Measurements from ENCODE around the gene CALCR.
"Not testable (repeated sequence)": the region's sequence is repeated elsewhere in the genome, so short reads cannot be mapped to it uniquely, and the experiment has no call there.

CALCR gene

GRCh38 chr7:93559639-93560491, 14.7 kb downstream of the CALCR start:
- no peak for DNase-seq

DNA sequence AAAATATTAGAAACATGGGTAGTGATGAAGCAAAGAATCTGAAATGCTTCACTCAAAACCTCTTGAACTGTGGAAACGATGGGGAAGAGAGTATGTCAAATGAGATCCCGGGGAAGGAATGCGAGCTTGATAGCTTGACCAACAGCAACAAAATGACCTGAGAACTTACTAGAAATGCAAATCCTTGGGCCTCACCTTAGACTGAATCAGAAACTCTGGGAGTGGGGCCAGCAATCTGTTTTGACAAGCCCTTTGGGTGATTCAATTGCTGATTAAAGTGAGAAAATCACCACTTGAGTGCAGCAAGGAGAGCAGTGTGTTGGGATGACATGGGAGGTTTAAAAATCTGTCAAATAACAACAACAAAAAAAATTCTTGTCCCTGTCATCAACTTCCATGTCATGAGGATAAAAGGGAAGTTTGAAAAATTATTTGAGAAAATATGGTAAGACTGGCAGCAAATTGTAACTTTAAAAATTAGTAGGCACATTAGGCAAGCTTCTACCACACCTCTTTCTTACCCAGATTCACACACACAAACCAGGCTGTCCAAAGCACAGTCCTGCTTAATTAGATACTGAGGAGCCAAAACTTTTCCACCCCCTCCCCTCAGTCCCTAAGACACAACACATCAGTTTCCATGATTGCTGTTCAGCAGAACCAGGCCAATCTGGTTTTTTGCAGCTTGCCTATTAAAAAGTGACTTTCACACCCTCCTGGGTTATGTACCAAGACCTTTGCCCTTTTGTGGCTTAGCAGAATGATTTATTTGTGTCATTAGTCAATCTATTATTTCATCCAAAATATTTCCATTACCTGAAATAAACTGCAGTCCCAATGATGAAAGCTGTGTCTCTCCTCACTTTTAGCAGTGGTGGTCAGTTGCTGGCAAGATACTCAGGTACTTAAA, 15.6 kb downstream of the CALCR start:
- no peak for DNase-seq

GRCh38 chr7:93551931-93552330, 22.6 kb downstream of the CALCR start:
- DNase-seq = no peak

DNA sequence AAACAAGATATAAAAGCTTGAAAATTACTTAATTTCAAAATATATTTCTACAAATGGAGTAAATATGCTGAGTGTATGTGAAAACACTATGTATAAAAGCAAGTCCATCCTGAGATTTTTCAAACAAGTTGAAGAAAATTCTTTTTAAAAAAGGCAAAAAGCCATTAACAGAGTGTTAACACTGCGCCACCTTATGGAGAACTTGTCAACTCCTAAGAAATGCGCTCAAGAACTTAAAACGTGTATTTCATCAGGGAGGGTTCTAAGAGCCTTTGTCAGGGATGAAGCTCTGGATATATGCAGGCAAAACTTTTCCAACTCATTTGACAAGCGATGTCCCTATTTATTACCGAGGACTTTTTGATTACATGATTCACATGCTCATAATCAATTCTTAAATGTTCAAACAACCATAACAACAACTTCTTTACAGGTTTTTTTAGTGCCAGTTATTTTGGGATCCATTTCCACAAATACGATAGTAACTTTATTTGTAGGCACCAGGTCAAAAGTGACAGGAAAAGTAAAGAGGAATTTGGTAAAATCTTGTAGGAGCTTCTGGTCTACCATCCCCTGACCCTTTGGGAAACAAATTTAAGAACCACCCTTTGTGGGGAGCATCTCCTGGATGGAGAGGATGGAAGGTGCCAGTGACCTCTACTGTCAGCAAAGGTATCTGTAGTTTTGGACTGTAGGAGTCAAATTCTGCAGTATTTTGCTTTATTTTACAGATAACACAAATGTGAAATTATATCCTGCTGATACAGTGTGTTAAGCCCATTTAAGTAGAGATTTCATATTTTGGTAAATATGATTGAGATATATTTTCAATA, 23.2 kb downstream of the CALCR start:
- DNase-seq = no peak

GRCh38 chr7:93547716-93548115, 26.8 kb downstream of the CALCR start:
- no peak for DNase-seq

- no peak for DNase-seq
Measured at GRCh38 chr7:93544691-93545090, 29.8 kb downstream of the CALCR start.

- no peak for DNase-seq
Measured at GRCh38 chr7:93538061-93538460, 36.5 kb downstream of the CALCR start.

DNA sequence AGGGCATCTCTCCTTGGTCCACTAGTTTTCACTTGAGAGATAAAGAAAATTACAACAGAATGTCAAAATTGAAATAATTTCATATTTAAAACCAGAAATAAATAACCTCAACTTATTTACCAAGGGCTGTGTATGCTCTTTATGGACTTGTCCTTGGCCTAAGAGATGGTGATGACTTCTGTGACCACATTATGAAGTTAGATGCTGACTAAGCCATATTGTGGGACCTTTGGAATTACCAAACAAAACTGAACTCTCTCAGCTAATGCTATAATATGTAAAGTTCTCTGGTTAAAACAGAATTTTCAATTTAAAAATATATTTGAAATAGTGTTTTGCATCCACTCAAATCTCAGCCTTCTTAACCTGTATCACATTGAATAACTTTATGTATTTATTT, 38.9 kb downstream of the CALCR start:
- no peak for DNase-seq

DNA sequence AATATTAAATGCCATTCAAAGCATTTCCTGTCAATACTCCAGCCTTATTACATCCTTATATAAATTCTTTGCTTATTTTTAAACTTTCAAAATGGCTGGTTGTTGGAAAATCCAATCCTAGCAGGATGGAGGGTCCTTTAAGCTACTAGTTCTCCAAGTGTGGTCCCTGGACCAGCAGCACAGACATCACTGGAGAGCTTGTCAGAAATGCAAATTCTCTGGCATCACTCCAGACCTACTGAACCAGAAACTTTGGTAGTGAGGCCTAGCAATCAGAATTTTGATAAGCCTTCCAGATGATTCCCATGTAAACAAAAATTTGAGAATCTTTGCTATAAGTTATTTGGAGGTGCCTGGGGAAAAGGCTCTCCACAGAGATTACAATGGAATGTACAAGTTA, 43.8 kb downstream of the CALCR start:
- no peak for DNase-seq

DNA sequence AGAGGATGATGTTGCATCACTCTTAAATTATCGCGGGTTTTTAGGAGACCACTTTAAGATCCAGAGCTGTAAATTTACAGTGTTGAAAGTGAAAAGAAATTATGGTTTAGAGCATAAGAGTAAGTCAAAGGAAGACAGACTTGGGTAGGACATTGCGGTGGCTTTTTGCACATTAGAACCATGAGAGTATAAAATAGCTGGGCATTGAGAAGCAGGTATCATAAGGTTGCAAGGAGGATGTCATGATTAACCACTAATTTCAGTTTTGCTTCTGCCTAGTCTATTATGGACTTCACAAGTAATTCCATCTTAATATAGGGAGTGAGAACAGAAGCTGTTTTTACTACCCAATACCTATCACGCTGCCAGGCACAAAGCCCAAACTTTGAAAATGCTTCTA, 57.7 kb downstream of the CALCR start:
- DNase-seq = no peak

DNA sequence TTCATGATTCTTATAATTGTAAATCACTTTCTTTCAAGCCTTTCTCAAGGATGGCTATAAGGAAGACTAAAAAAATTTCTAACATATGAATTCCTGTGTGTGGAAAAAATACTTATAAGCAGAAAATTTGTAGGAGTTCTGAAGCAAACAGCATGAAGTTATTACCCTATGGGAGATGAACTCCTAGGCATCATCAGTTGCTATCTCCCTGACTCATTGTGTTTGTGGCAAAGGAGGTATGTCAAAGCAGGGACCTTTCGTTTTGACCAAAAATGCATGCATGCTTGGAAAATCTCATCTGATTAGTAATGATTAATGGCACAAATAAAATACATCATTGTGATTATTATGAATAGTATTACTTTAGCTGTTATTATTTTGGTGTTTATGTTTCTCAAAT, 59.4 kb downstream of the CALCR start:
- no peak for DNase-seq

- no peak for DNase-seq
Measured at GRCh38 chr7:93509303-93509702, 65.2 kb downstream of the CALCR start.

DNA sequence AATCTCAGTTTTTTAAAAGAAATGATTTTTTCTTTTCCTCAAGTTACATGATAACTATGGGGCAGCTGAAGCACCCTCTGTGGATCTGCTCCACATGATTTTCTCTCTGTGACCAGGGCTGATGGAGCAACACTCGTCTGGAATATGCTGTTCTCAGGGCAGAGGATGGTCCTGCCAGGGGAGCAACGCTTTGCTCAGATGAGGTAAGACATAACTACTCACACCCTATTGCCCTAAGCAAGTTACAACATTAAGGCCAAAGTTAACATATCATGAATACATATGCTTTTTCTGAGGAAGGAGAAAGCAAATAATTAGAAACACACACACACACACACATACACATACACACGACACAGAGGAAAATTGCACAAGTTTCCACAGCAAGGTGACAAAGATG, 71.4 kb downstream of the CALCR start:
- no peak for DNase-seq

DNA sequence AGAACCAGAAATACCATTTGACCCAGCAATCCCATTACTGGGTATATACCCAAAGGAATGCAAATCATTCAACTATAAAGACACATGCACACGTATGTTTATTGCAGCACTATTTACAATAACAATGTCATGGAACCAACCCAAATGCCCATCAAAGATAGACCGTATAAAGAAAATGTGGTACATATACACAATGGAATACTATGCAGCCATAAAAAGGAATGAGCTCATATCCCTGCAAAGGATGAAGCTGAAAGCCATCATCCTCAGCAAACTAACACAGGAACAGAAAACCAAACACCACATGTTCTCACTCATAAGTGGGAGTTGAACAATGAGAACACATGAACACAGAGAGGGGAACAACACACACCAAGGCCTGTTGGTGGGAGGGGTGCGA, 82.7 kb downstream of the CALCR start:
- DNase-seq = not testable (repeated sequence)

GRCh38 chr7:93476491-93477344, 97.8 kb downstream of the CALCR start:
- no peak for DNase-seq

GRCh38 chr7:93475811-93476210, 98.7 kb downstream of the CALCR start:
- no peak for DNase-seq

GRCh38 chr7:93471456-93471855, 103.1 kb downstream of the CALCR start:
- DNase-seq = no peak

GRCh38 chr7:93463764-93464163, 110.8 kb downstream of the CALCR start:
- no peak for DNase-seq

DNA sequence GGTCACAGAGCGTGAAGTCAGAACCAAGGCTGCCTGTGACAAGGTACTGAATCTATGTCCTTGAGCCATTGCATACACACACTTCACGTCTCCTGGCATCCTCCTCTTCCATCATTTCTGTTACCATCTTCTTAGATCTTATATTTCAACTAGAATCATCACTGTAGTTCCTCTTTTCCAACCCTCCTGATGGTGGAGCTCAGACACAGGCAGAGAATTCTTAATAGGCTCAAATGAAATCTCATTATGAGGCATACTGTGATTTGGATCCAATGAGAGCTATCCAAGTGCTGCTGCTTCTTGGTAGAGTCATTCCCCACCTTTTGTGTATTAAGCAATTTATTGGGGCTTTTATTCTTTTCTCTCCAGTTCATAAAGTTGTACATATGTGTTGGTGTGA, 113.2 kb downstream of the CALCR start:
- no peak for DNase-seq

- DNase-seq = no peak
Measured at GRCh38 chr7:93453262-93453661, 121.3 kb downstream of the CALCR start.

GRCh38 chr7:93448176-93448575, 126.3 kb downstream of the CALCR start:
- DNase-seq = no peak

- no peak for DNase-seq
Measured at GRCh38 chr7:93447509-93447908, 127.0 kb downstream of the CALCR start.

Measured in activated CD8-positive, alpha-beta memory T cell treated with anti-CD3 and anti-CD28 coated beads for 24 hours (primary cell).